HG03060 (cell line): Measurements from ENCODE around the gene PSMB9.

ENCODE experiments used
- ATAC-seq: cut with Tn5 transposase; IDR thresholded peaks from one replicate; pipeline ENCODE4 v1.9.1; 2021; ENCODE audit warnings: low read depth, moderate number of reproducible peaks; ENCODE audit not compliant: unreplicated experiment

PSMB9 gene

GRCh38 chr6:32838114-32838958, 15.7 kb upstream of the PSMB9 start, which contains the start of gene TAP2:
Gene TAP2 (minus strand): TSS chr6:32838739. CDS start chr6:32838233, 506 bp downstream.
- no peak for ATAC-seq

GRCh38 chr6:32839356-32839755, 14.6 kb upstream of the PSMB9 start:
- no peak for ATAC-seq

GRCh38 chr6:32840604-32841246, 13.3 kb upstream of the PSMB9 start:
- ATAC-seq = no peak

GRCh38 chr6:32842021-32842650, 11.9 kb upstream of the PSMB9 start:
- no peak for ATAC-seq

GRCh38 chr6:32842690-32843089, 11.3 kb upstream of the PSMB9 start:
- no peak for ATAC-seq

GRCh38 chr6:32843331-32843978, 10.5 kb upstream of the PSMB9 start:
- ATAC-seq = no peak

- peak; percentile 45 for ATAC-seq
Observed at GRCh38 chr6:32843979-32844838, 9.8 kb upstream of the PSMB9 start, which contains the start of gene PSMB8. Gene PSMB8 (minus strand): TSS chr6:32844047. CDS start chr6:32843996, 51 bp downstream.

- no peak for ATAC-seq
Observed at GRCh38 chr6:32844839-32845383, 9.1 kb upstream of the PSMB9 start.

GRCh38 chr6:32845384-32845884, 8.6 kb upstream of the PSMB9 start:
- no peak for ATAC-seq

GRCh38 chr6:32847004-32847403, 7.0 kb upstream of the PSMB9 start:
- ATAC-seq = no peak

GRCh38 chr6:32847795-32848194, 6.2 kb upstream of the PSMB9 start:
- ATAC-seq = no peak

- no peak for ATAC-seq
Observed at GRCh38 chr6:32849126-32849525, 4.9 kb upstream of the PSMB9 start.

GRCh38 chr6:32851025-32851424, 3.0 kb upstream of the PSMB9 start:
- ATAC-seq = no peak

GRCh38 chr6:32852018-32852843, 1.8 kb upstream of the PSMB9 start:
- no peak for ATAC-seq

- peak; percentile 16 for ATAC-seq
Observed at GRCh38 chr6:32852844-32853540, 1.0 kb upstream of the PSMB9 start.

GRCh38 chr6:32854376-32855178, 585 bp downstream of the PSMB9 start:
- ATAC-seq = peak; percentile 19
